Fibroblast of gingiva (primary cell): ENCODE measurements around the gene ZNF423.

Experiments used
- DNase-seq: peaks from one replicate; pipeline ENCODE4 v3.0.0-alpha.2; 2011; ENCODE audit warnings: low read depth

The ZNF423 gene

DNA sequence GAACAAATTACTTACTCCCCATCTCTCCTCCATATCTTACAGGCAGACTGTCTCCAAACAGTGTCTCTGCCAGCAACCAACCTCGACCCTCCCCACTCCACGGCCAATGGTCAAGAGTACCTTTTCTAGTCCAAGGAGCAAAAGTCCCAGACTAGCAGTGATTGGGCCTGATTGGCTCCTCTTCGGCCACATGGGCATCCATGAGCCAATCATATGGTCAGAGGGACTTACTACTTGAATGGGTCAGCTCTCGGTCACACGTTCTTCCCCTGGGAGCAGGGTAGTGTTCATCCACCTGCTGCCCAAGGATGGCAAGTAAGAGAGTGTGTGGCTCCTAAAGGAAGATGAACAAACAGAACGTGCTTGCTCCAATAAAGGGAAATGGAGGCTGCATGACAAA is 397.7 kb downstream of the ZNF423 start:
- DNase-seq, result no peak

DNA sequence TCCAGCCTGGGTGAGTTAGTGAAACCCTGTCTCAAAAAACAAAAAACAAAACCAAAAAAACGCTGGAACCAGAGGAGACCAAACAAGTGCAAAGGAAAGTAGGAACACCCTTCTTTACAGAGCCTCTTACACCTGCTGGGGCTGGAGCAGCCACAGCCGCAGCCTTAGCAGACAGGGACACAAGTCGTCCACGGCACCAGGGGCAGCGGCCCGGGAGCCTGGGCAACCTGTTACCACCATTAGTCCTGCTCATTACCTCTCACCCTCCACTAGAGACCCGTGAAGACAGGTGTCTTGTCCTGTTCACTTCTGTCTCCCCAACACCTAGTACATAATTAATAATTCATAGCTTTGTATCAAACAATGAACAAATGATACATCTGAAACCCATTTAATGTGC is 398.7 kb downstream of the ZNF423 start:
- DNase-seq, result no peak

DNA sequence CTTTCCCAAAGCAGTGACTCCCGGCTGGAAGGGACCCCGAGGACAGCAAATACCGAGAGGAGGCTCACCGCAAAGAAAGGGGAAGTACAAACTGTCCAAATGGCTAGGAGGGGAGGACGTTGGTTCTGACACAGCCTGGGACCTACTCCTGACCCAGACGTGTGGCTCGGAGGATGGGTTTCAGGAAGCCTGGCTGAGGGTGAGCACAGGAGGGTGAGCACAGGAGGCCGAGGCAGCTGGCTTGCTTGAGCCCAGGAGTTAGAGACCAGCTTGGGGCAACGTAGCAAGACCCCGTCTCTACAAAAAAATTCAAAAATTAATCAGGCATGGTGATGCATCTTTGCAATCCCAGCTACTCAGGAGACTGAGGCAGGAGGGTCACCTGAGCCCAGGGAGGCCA is 399.1 kb downstream of the ZNF423 start:
- DNase-seq, result no peak

DNA sequence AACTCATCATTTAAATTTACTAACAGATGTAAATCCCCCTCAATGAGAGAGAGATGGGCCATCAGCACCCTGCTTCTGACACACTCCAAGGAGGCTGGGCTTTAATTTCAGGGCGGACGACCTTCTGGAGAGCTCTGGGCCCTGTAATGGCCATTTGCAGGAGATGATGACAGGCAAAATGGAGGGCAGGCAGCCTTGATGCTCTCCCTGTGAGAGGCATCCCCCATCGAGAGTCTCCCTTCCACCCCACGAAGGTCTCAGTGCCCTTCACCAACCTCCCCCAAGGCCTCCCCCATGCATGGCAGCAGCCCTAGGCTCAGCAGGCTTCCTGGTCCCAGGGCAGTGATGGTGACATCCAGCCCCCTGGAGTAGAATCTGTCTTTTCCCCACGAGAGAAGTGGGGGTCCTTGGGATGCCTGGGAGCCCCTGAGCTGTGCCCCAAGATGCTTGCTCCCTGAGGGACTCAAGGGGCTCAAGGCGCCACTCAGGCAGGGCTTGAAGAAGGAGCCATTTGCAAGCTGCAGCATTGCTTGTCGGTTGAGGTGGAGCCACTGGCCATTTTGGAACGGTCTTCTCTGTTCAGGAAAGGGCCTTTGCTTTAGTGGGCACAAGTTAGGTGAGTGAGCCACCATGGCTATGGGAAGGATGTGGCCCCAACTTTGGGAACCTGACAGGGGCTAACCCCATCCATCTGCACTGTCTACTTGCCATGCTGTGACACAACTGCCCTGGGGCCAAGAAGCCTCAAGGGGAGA is 399.7 kb downstream of the ZNF423 start:
- no peak for DNase-seq

DNA sequence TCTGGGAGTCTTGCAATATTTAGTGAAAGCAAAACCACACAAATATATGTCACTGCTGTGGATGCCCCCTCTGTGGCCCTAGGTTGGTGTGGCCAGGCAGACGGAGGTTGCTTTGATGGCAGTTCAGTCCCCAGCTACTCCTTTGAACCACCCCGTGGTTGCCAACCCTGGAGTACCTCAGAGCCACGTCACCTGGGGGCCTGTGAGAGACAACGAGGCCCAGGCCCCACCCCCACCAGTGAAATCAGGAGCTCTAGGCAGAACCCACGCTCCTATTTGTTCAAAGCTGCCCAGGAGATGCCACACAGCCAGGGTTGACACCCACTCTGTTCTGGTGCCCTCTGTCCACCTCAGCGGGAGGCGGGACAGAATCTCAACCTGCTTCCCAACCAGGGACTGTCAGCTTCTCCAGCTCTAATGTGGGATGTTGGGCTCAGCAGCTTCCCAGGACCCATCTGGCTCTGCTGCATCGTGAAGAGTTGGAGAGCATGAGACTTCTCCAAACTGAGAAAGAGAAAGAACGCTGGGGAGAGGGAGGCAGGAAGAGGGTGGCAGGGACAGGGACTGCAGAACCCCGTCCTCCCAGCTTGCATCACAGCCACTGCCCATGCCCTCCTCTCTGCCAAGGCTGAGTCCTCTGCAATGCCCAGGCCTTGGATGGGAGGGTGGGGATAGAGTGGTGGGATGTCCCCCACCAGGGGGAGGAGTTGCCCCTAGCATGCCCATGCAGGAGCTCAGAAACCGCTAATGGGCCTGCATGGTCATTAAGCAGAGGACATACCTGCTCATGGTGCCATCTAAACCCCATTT is 400.5 kb downstream of the ZNF423 start:
- no peak for DNase-seq

DNA sequence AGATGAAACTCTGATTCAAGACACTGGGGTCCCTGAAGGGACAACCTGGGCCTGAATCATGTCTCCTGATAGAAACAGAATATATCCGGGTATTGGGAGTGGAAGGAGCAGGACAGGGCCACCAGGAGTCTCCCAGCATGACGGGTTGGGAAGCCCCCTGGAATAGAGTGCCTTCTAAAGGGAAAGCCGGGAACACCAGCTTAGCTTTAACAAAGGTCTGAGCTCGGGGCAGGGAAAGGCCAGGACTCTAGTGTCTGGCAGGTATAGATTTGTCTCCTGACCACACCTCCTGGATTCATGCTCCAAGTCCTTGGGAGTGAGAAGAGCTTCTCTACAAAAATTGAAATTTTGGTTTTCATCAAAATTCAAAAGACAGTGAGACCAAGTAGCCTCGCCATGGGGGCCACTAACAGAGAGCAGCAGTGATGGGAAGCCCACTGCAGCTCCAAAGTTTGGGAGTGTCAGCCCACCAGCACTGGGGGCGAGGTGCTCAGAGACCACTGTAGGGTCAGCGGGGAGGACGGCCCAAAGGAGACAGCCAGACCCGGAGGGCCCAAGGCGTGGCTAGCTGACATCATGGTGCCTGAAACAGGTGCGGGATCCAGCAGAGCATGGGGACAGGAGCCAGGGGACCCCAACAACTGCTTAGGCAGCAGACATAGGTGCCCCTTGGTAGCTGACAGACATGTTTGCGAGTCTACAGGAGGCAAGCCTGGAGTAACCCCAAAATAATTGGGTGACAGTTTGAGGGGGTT is 401.3 kb downstream of the ZNF423 start:
- no peak for DNase-seq

DNA sequence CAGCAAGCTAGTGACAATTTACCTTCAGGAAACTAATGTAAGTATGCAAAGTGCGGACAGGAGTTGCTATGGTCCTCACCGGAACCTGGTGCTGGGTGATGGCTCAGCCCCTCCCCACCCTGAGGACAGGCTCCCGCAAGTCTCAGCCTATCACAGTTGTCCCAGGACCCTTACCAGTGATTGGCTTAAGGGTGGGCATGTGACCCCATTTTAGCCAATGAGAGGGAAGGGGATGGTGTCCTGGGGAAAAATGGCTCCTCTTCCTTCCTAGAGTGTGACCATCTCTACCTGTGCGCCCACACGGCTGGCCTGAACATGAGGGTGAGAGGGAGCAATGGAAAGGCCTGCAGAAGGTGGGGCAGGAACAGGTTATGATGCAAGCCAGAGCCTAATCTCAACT is 401.9 kb downstream of the ZNF423 start:
- no peak for DNase-seq

DNA sequence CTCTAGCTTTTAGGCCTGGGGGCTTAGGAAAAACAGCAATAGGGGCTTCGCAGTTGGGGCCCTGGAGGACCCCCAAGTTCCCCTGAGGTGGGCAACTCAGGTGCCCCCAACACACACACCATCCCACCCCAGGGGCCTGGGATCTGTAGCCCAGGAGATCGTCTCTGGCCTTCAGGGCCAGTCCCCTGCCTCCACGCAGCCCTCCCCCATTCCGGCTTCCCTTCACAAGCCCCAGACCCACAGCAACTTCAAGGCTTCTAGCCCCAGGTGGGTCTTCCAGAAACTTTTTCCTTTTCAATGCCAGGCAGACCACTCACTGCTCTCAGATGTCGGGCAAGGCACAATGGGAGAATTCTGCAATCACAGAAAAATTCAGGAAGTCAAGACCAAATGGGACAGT is 402.9 kb downstream of the ZNF423 start:
- no peak for DNase-seq

DNA sequence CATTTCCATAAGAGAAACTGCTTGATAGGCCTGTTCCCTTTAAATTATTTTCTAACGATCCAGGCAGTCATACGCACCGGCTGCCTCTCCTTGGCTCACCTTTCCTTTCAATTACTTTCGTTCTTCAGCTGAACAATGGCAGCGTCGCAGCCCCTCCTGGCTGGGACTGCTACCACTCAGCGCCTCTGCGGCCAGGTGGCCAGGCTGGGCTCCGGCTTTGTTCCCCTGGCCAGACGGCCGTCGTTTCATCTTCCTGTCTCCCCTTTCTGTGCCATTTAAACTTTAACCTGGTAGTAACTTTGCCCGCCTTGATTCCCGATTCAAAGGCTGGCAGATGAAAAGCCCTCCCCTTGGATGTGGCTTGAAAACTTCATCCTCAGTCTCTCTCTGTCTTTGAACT is 403.3 kb downstream of the ZNF423 start:
- DNase-seq, result no peak

DNA sequence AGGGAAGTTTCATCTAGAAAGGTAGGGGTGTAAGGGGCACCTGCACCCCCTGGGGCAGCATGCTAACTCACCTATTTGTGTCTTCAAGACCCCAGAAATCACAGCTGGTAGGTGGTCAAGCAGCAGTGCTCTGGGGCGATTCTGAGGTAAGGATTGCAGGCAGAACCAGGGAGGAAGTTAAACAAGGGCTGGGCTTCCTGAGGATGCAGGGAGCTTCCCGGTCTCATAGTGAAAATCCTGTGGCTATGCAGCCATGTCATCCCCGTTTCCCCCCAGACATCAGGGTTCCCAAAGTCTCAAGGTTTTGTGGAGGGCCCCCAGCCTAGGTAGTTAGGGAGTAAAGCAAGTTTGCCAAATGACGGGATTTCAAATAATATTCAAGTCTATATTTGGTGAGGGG is 403.8 kb downstream of the ZNF423 start:
- DNase-seq, result no peak

DNA sequence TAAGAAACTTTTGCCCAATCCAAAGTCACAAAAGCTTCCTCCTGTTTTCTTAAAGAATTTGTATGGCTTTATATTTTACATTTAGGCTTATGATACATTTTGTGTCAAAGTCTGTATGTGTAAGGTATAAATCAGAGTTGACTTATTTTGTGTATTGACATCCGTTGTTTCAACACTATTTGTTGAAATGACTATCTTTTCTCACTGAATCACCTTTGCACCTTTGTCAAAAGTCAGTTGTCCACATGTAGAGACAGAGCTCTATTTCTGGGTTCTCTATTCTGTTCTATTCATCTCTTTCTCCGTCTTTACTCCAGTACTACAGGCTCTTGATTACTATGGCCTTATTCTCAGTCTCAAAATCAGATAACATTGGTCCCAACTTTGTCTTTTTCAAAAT is 409.1 kb downstream of the ZNF423 start:
- DNase-seq, result no peak

DNA sequence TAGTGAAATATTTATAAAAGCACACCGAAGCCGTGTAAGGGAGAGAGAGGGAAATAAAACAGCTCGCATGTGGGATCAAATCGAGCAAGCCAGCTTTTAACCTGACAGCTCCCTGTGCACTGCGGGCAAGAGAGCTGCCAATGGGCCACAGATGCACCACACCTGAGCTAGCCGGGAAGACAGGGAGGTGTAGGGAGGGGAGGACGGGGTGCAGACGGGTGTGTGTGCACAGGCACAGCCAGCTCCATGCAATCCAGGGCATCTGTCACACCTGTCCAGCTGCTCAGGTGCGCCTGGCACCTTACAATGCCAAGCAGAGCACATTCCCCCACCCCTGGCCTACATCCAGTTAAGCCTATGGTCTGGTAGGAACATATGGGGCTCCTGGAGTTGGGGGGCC is 412.3 kb downstream of the ZNF423 start:
- no peak for DNase-seq

DNA sequence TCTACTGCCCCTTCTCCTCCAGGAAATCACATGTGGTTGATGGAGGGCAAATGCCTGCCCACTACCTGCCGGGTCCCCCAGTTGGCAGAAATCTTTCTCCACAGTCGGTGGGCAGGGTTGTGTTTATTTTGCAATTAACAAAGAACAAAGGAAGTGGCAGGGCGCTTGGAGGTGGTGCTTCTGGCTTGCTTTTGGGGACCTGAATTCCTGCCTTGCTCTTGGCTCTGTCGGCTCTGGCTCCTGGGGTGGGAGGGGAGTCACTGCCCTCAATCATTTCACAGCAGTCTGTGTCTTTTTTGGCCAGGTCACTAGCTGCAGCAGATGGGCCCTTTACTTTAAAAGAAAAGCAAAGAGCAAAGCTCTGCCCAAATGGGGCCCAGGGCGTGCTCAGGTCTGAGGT is 413.1 kb downstream of the ZNF423 start:
- DNase-seq, result no peak

DNA sequence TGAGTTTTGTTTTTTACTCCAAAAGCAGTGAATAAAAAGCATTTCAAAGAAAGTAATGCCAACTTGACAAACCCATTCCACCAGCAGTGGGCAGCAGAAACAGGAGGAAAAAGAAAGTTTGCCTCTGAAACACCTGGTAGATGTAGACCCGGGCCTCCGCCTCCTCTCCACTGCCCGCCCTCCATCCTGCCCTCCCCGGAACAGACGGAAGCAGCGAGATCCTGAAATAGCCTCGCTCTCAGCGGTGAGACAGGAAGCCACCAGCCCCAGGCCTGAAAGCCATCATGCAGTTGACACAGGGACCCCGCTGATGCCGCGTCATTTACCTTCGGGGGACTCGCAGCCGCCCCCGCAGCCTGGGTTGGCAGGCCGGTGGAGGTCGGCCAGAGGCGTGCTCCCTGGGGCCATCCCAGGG is 414.5 kb downstream of the ZNF423 start:
- no peak for DNase-seq

DNA sequence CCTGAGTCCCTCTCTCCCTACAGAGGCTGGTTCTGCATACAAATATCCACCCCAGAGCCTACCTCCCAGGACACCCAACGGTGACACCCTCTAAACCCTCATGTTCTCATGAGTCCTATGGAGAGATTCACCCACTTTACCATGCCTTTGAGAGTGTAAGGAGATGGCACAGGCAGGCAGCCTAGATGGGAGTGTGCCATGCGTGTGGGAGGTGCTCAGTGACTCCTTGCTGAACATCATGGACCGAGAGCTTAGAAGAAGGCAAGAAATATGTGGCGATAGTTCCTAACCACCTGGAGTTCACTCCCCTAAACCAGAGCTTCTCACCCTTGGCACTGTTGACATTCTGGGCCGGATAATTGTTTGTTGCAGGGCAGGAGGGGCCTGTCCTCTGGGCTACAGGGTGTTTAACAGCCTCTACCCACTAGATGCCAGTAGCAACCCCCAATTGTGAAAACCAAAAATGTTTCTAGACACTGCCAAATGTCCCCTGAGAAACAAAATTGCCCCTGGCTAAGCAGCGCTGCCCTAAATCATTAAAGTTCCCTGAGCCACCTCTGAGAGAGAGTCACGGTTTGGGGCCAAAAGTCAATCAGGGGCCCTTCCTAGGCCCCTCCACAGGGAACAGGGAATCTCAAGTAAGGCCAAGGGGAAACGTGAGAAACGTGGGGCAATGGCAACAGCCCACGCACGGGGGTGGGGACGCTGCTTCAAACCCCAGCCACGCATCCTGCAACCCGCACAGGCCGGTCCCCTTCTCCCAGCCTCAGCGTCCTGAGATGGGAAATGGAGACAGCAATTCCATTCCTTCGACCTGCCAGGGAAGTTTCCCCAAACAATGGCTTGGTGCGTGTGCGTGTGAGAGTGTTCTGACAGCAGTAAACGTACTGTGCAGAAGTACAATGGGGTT is 415.5 kb downstream of the ZNF423 start:
- no peak for DNase-seq

DNA sequence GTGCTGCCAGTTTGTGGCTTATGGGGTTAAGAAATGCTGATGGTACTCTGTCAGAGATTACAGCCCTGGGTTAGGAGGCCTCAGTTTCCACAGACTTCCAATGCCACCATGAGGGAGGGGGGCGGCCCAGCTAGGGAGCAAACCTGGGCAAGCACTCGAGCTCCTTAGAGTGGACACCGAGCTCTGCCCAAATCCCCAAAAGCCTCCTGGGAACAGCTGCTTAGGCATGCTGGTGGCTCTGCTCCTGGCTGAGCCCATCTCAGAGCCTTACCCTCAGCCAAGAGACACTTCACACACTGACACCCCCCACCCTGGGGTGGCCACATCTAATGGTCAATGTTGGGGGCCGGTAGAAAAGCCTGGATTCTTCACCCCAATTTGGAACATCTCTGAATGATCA is 416.2 kb downstream of the ZNF423 start:
- DNase-seq, result no peak

DNA sequence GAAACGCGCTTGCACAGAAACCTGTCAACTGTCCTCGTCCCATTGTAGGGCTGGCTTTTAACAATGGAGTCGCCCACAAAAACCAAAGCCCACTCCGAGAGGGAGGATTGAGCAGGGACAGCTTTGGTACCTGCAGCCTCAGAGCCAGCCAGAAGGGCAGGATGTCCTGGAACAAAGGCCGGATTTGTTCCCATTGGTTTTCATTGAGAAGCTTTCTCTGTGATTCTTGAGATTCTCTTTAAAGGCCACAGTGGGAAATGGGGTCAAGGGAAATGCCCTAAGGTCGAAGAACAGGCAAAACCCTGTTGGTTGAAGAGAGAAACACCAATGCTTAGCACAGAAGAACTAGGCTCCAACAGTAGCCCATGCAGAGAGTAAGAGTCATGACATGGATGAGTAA is 416.9 kb downstream of the ZNF423 start:
- DNase-seq, result no peak
